ENCODE measurements around the gene ZIK1. TPM values are rescaled to one million over a fixed set of nuclear protein-coding genes. Genes with fewer than 3 reads are reported as not detected.

Gene ZIK1
- polyA plus RNA-seq, 1 experiment = 4.5 TPM

- Histone ChIP-seq H3K4me3 (ENCODE audit: low read depth, low read length) (no peak overlapping the region), H3K9me3 (ENCODE audit: control insufficient read depth, insufficient read depth, low read length) (peaks cover 63% of the 10 kb centered on the region), H3K27me3 (ENCODE audit: control insufficient read depth, insufficient read depth, low read length) (no peaks in the 10 kb centered on the region), H3K27ac (ENCODE audit: low read depth, low read length) (no peak overlapping the region)
- no peak for TF ChIP-seq CTCF (IDR thresholded peaks at IDR 0.05; ENCODE audit: low read depth, low read length)
- ChIA-PET POLR2A (no interaction called here), CTCF (no interaction called here)
- no peak for DNase-seq (ENCODE audit: low read depth, low spot score)
Measured at GRCh38 chr19:57566396-57567265, 17.3 kb upstream of the ZIK1 start.

GRCh38 chr19:57570707-57571106 lies 13.2 kb upstream of the ZIK1 start:
- peaks cover 86% of the 10 kb centered on the region for H3K9me3 ChIP-seq (ENCODE audit: control insufficient read depth, insufficient read depth, low read length)
- no peak for TF ChIP-seq CTCF (IDR thresholded peaks at IDR 0.05; ENCODE audit: low read depth, low read length)

GRCh38 chr19:57572415-57572947 lies 11.5 kb upstream of the ZIK1 start:
- Histone ChIP-seq H3K27ac (ENCODE audit: low read depth, low read length) (no peak overlapping the region), H3K9me3 (ENCODE audit: control insufficient read depth, insufficient read depth, low read length) (peaks cover 90% of the 10 kb centered on the region), H3K4me3 (ENCODE audit: low read depth, low read length) (no peak overlapping the region), H3K27me3 (ENCODE audit: control insufficient read depth, insufficient read depth, low read length) (no peaks in the 10 kb centered on the region)
- TF ChIP-seq CTCF (IDR thresholded peaks at IDR 0.05; ENCODE audit: low read depth, low read length) = no peak
- no peak for DNase-seq (ENCODE audit: low read depth, low spot score)
- ChIA-PET CTCF (interaction anchor here (0.6 kb wide), 1 partner anchor 144 kb away, joined by 3 read pairs; no protein-coding TSS in a partner anchor), POLR2A (no interaction called here)

More at GRCh38 chr19:57570707-57571106, 13.2 kb upstream of the ZIK1 start:
- ChIA-PET POLR2A (interaction anchor here (0.6 kb wide), 1 partner anchor 324 kb away, joined by 7 read pairs; no protein-coding TSS in a partner anchor), CTCF (no interaction called here)
- DNase-seq (ENCODE audit: low read depth, low spot score) = no peak
- no peak overlapping the region for H3K27ac ChIP-seq (ENCODE audit: low read depth, low read length)
- no peaks in the 10 kb centered on the region for H3K27me3 ChIP-seq (ENCODE audit: control insufficient read depth, insufficient read depth, low read length)
- no peak overlapping the region for H3K4me3 ChIP-seq (ENCODE audit: low read depth, low read length)

GRCh38 chr19:57576661-57577060 lies 7.3 kb upstream of the ZIK1 start:
- TF ChIP-seq CTCF (IDR thresholded peaks at IDR 0.05; ENCODE audit: low read depth, low read length) = no peak
- Histone ChIP-seq H3K4me3 (ENCODE audit: low read depth, low read length) (no peak overlapping the region), H3K27ac (ENCODE audit: low read depth, low read length) (no peak overlapping the region), H3K9me3 (ENCODE audit: control insufficient read depth, insufficient read depth, low read length) (peaks cover 61% of the 10 kb centered on the region), H3K27me3 (ENCODE audit: control insufficient read depth, insufficient read depth, low read length) (no peaks in the 10 kb centered on the region)
- DNase-seq (ENCODE audit: low read depth, low spot score) = no peak
- ChIA-PET POLR2A (no interaction called here), CTCF (no interaction called here)
